ENCODE data around the gene CALY. TPM values are rescaled to one million over a fixed set of nuclear protein-coding genes. Genes with fewer than 3 reads are reported as not detected.
"Not testable (repeated sequence)": the region's sequence is repeated elsewhere in the genome, so short reads cannot be mapped to it uniquely, and the experiment has no call there.

Gene CALY
- total RNA-seq, 1 donor from 2014 or later = not detected

DNA sequence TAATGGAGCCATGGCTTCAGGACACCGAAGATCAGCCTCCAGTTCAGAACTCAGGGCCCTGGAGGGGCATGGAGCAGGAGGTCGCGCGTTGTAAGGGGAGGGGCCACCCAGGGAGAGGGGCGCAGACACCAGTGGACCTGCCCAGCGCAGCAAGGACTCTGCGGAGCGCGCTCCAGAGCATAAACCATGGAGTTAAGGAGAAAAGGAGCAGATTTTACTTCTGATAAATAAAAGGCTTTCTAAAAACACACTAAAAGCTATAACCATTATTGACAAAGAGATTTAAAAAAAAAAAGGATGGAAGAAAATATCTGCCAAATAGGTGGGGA lies 10.5 kb downstream of the CALY start:
- no peaks in the 10 kb centered on the region for H3K4me1 Mint-ChIP-seq (ENCODE audit: unreplicated experiment)
- H3K27me3 Mint-ChIP-seq (ENCODE audit: unreplicated experiment) = peaks cover 27% of the 10 kb centered on the region
- no peaks in the 10 kb centered on the region for H3K9me3 Mint-ChIP-seq (ENCODE audit: unreplicated experiment)
- H3K27ac Mint-ChIP-seq (ENCODE audit: unreplicated experiment) = no peak overlapping the region
- no peaks in the 10 kb centered on the region for H3K36me3 Mint-ChIP-seq (ENCODE audit: low read depth, unreplicated experiment)
- TF ChIP-seq, protein P1, sequence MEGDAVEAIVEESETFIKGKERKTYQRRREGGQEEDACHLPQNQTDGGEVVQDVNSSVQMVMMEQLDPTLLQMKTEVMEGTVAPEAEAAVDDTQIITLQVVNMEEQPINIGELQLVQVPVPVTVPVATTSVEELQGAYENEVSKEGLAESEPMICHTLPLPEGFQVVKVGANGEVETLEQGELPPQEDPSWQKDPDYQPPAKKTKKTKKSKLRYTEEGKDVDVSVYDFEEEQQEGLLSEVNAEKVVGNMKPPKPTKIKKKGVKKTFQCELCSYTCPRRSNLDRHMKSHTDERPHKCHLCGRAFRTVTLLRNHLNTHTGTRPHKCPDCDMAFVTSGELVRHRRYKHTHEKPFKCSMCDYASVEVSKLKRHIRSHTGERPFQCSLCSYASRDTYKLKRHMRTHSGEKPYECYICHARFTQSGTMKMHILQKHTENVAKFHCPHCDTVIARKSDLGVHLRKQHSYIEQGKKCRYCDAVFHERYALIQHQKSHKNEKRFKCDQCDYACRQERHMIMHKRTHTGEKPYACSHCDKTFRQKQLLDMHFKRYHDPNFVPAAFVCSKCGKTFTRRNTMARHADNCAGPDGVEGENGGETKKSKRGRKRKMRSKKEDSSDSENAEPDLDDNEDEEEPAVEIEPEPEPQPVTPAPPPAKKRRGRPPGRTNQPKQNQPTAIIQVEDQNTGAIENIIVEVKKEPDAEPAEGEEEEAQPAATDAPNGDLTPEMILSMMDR (IDR thresholded peaks at IDR 0.05; ENCODE audit: unreplicated experiment) = no peak
- no peak overlapping the region for H3K4me3 Mint-ChIP-seq (ENCODE audit: unreplicated experiment)
- DNase-seq (ENCODE audit: low spot score) = no peak

DNA sequence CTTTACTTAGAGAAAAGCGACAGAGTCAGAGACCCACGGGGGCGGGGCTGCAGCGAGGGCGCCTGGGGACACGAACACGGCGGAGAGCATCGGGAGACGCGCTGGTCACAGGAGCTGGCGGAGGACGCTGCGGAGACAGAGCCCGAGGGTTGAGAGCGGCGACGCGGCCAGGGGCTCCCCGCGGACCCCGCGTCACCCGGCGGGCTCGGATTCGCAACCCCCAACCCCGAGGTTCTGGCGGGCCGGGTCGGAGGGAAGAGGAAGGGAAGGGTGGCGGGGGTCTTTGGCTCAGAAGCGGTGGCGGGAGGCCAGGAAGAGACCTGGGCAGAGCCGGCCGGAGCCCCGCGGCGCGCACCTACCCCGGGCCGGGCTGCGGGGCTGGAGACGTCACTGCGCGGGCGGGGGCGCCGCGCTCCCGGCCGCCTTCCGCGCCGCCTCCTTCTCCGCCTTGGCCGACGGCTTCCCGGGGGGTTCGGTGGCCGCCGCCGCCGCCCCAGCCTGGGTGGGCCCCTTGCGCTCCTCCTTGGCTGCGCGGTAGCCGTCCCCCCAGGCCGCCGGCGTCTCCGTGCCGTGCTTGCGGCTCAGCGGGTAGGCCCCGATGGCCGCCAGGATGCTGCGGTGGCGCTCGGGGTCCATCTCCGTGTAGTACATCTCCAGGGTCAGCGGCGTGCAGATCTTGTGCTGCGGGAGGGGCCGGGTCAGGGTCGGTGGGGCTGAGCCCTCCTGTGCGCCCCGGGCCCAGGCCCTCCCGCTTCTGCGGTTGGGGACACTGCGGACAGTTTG lies 11.1 kb downstream of the CALY start:
- TF ChIP-seq, protein P1 (IDR thresholded peaks at IDR 0.05; ENCODE audit: unreplicated experiment) = no peak
- no peaks in the 10 kb centered on the region for H3K4me1 Mint-ChIP-seq (ENCODE audit: unreplicated experiment)
- H3K27ac Mint-ChIP-seq (ENCODE audit: unreplicated experiment) = no peak overlapping the region
- no peaks in the 10 kb centered on the region for H3K36me3 Mint-ChIP-seq (ENCODE audit: low read depth, unreplicated experiment)
- H3K4me3 Mint-ChIP-seq (ENCODE audit: unreplicated experiment) = no peak overlapping the region
- no peaks in the 10 kb centered on the region for H3K9me3 Mint-ChIP-seq (ENCODE audit: unreplicated experiment)
- DNase-seq (ENCODE audit: low spot score) = no peak
- peaks cover 22% of the 10 kb centered on the region for H3K27me3 Mint-ChIP-seq (ENCODE audit: unreplicated experiment)

DNA sequence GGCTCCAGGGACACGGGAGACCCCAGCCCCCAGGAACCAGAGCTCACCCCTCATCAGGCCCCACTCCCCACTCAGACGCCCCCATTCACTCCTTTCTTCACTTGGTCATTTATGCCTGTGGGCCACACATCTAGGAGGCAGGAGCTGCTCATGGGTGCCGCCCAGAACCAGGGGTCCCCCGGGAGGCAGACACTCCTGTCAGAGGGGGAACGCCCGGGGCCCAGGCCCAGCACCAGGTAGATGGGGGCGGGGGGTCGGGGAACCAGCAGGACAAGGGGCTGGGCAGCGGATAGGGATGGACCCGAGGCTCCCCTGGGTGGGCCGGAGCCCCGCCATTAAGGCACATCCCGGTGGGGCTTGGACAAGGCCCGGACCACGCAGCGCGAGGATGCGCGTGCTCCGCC lies 11.8 kb downstream of the CALY start:
- TF ChIP-seq, protein P1 (IDR thresholded peaks at IDR 0.05; ENCODE audit: unreplicated experiment) = no peak
- Mint-ChIP-seq H3K27ac (ENCODE audit: unreplicated experiment) (no peak overlapping the region), H3K9me3 (ENCODE audit: unreplicated experiment) (no peaks in the 10 kb centered on the region), H3K4me1 (ENCODE audit: unreplicated experiment) (no peaks in the 10 kb centered on the region), H3K36me3 (ENCODE audit: low read depth, unreplicated experiment) (no peaks in the 10 kb centered on the region), H3K4me3 (ENCODE audit: unreplicated experiment) (no peak overlapping the region), H3K27me3 (ENCODE audit: unreplicated experiment) (peaks cover 19% of the 10 kb centered on the region)
- DNase-seq (ENCODE audit: low spot score) = no peak

DNA sequence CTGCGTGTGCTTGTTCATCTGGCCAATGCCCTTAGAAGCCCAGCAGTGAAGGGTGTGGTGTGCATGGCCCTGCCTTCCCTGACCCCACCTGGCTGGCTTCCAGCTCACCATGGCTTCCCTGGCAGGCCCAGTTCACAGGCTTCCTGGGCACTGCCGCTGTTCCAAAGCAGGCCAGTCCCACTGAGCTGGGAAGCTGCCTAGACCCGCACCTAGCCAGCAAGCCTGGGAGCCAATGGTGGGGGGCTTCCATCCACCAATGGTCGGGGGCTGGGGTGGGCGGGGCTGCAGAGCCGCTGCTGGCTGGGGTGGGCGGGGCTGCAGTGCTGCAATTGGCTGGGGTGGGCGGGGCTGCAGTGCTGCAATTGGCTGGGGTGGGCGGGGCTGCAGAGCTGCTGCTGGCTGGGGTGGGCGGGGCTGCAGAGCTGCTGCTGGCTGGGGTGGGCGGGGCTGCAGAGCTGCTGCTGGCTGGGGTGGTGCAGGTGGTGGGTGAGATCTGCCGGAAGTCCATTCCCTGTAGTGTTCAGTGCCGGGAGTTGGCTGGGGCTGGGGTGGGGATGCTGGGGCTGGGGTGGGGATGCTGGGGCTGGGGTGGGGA lies 12.4 kb downstream of the CALY start:
- DNase-seq (ENCODE audit: low spot score) = no peak
- Mint-ChIP-seq H3K36me3 (ENCODE audit: low read depth, unreplicated experiment) (no peaks in the 10 kb centered on the region), H3K9me3 (ENCODE audit: unreplicated experiment) (no peaks in the 10 kb centered on the region), H3K4me1 (ENCODE audit: unreplicated experiment) (peaks cover 3% of the 10 kb centered on the region), H3K27me3 (ENCODE audit: unreplicated experiment) (peaks cover 15% of the 10 kb centered on the region), H3K4me3 (ENCODE audit: unreplicated experiment) (no peak overlapping the region), H3K27ac (ENCODE audit: unreplicated experiment) (no peak overlapping the region)
- TF ChIP-seq, protein P1 (IDR thresholded peaks at IDR 0.05; ENCODE audit: unreplicated experiment) = no peak

DNA sequence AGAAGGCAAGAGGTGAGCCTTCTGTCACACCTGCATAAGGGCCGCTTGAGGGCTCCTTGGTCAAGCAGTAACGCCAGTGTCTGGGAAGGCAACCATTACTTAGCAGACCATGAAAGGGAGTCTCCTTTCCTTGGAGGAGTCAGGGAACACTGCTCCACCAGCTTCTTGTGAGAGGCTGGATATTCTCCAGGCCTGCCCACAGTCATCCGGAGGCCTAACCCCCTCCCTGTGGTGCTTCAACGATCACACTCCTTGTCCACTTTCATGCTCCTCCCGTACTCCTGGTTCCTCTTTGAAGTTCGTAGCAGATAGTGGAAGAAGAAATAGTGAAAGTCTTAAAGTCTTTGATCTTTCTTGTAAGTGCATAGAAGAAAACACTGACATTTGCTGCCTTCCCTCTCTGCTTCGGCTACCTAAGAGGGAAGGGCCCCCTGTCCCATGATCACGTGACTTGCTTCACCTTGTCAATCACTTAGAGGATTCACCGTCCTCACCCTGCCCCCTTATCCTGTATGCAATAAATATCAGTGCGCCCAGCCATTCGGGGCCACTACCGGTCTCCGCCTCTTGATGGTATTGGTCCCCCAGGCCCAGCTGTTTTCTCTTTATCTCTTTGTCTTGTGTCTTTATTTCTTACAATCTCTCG lies 14.5 kb downstream of the CALY start:
- DNase-seq (ENCODE audit: low spot score); H3K36me3 Mint-ChIP-seq (ENCODE audit: low read depth, unreplicated experiment); H3K4me3 Mint-ChIP-seq (ENCODE audit: unreplicated experiment); H3K4me1 Mint-ChIP-seq (ENCODE audit: unreplicated experiment); H3K27ac Mint-ChIP-seq (ENCODE audit: unreplicated experiment); H3K27me3 Mint-ChIP-seq (ENCODE audit: unreplicated experiment); H3K9me3 Mint-ChIP-seq (ENCODE audit: unreplicated experiment): not testable (repeated sequence)

DNA sequence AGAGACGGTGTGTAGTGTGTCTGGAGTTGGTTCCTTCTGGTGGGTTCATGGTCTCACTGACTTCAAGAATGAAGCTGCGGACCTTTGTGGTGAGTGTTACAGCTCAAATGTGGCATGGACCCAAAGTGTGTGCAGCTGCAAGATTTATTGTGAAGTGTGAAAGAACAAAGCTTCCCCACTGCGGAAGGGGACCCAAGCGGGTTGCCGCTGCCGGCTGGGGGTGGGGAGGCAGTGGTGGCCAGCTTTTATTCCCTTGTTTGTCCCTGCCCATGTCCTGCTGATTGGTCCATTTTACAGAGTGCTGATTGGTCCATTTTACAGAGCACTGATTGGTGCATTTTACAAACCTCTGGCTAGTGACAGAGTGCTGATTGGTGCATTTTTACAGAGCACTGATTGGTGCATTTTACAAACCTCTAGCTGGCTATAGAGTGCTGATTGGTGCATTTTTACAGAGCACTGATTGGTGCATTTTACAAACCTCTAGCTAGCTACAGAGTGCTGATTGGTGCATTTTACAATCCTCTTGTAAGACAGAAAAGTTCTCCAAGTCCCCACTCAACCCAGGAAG lies 15.8 kb downstream of the CALY start:
- not testable (repeated sequence) for H3K9me3 Mint-ChIP-seq (ENCODE audit: unreplicated experiment); H3K4me1 Mint-ChIP-seq (ENCODE audit: unreplicated experiment); DNase-seq (ENCODE audit: low spot score); H3K27me3 Mint-ChIP-seq (ENCODE audit: unreplicated experiment); H3K36me3 Mint-ChIP-seq (ENCODE audit: low read depth, unreplicated experiment); H3K4me3 Mint-ChIP-seq (ENCODE audit: unreplicated experiment); H3K27ac Mint-ChIP-seq (ENCODE audit: unreplicated experiment)

Data from endothelial cell (in vitro differentiated cells).